IMR-90 (cell line): ENCODE data around the gene PHF20. TPM values are rescaled to one million over a fixed set of nuclear protein-coding genes. Genes with fewer than 3 reads are reported as not detected.

Source experiments
- ATAC-seq: fragments of 200-7000 bp; cut with Tn5 transposase; 2 replicates; pipeline ENCODE4 v1.9.1; 2020; ENCODE audit warnings: low read depth, mild to moderate bottlenecking, moderate library complexity
- BruUV-seq: library from RNA; stranded (reverse); fragments of 400-500 nt; replicated peaks from 2 replicates; lab custom pipeline; 2021; lab: Mats Ljungman, UMichigan
- CTCF ChIA-PET: fragments of 300-600 bp; formaldehyde crosslinking; extraction: SDS; loops from one replicate; lab custom pipeline; 2021; ENCODE audit warnings: antibody characterized with exemption; lab: Yijun Ruan, JAX
- POLR2A ChIA-PET: fragments of 300-600 bp; sonication (Branson Sonifier 250); formaldehyde crosslinking; loops from one replicate; lab custom pipeline; 2022; ENCODE audit warnings: antibody characterized with exemption; ENCODE audit not compliant: unreplicated experiment; lab: Charles Lee
- DNase-seq: peaks from one replicate; pipeline ENCODE4 v3.0.0; 2013
- H2AFZ ChIP-seq: replicated peaks from 2 replicates; pipeline ENCODE3; 2013; ENCODE audit warnings: low read length, mild to moderate bottlenecking; ENCODE audit not compliant: poor library complexity
- H2AK5ac ChIP-seq: 2 replicates; pipeline ENCODE4 v1.6.1; 2013; ENCODE audit warnings: low read depth, low read length, inconsistent platforms
- H2AK9ac ChIP-seq: replicated peaks from 2 replicates; pipeline ENCODE3; 2013; ENCODE audit warnings: mild to moderate bottlenecking, low read depth, low read length, moderate library complexity; ENCODE audit not compliant: poor library complexity
- H2BK120ac ChIP-seq: 2 replicates; pipeline ENCODE4 v1.6.1; 2013; ENCODE audit warnings: low read depth, low read length, inconsistent platforms
- H2BK15ac ChIP-seq: 3 replicates; pipeline ENCODE4 v1.6.1; 2013; ENCODE audit warnings: low read depth, low read length, inconsistent platforms
- H2BK20ac ChIP-seq: 2 replicates; pipeline ENCODE4 v1.6.1; 2013; ENCODE audit warnings: low read depth, mild to moderate bottlenecking, inconsistent platforms, low read length, moderate library complexity
- H2BK5ac ChIP-seq: 2 replicates; pipeline ENCODE4 v1.6.1; 2013; ENCODE audit warnings: mild to moderate bottlenecking, low read depth, low read length, inconsistent platforms; ENCODE audit not compliant: poor library complexity, severe bottlenecking
- H3K14ac ChIP-seq: replicated peaks from 2 replicates; pipeline ENCODE4 v1.6.1; 2013; ENCODE audit warnings: low read depth, low read length, inconsistent platforms
- H3K18ac ChIP-seq: 2 replicates; pipeline ENCODE4 v1.6.1; 2013; ENCODE audit warnings: low read depth, low read length, control low read depth
- H3K23ac ChIP-seq: 2 replicates; pipeline ENCODE4 v1.6.1; 2013; ENCODE audit warnings: low read depth, low read length, inconsistent platforms
- H3K27ac ChIP-seq: 2 replicates; pipeline ENCODE4 v1.5.1; 2013; ENCODE audit warnings: mild to moderate bottlenecking, control low read depth, low read length; ENCODE audit not compliant: insufficient read depth
- H3K27me3 ChIP-seq: 2 replicates; pipeline ENCODE4 v1.6.1; 2013; ENCODE audit warnings: low read length; ENCODE audit not compliant: control insufficient read depth, insufficient read depth
- H3K36me3 ChIP-seq: 2 replicates; pipeline ENCODE4 v1.6.1; 2013; ENCODE audit warnings: low read length, mixed read lengths; ENCODE audit not compliant: control insufficient read depth, insufficient read depth
- H3K4ac ChIP-seq: 2 replicates; pipeline ENCODE4 v1.6.1; 2013; ENCODE audit warnings: low read depth, low read length, inconsistent platforms
- H3K4me1 ChIP-seq: 2 replicates; pipeline ENCODE4 v1.6.1; 2013; ENCODE audit warnings: low read length, mixed read lengths; ENCODE audit not compliant: control insufficient read depth, insufficient read depth
- H3K4me2 ChIP-seq: 2 replicates; pipeline ENCODE4 v1.6.1; 2013; ENCODE audit warnings: low read depth, mild to moderate bottlenecking, control low read depth, low read length, moderate library complexity
- H3K4me3 ChIP-seq: 2 replicates; pipeline ENCODE4 v1.5.1; 2013; ENCODE audit warnings: low read depth, mild to moderate bottlenecking, control low read depth, low read length, moderate library complexity; ENCODE audit not compliant: insufficient read depth
- H3K56ac ChIP-seq: 2 replicates; pipeline ENCODE4 v1.6.1; 2013; ENCODE audit warnings: low read length, inconsistent platforms; ENCODE audit not compliant: insufficient read depth; ENCODE audit errors: extremely low read depth
- H3K79me1 ChIP-seq, 2 experiments: 2 replicates each; pipeline ENCODE4 v1.6.1; 2013; ENCODE audit warnings: low read length in 2 of 2, inconsistent platforms in 1 of 2, low read depth in 1 of 2
- H3K9ac ChIP-seq: 2 replicates; pipeline ENCODE4 v1.6.1; 2013; ENCODE audit warnings: low read depth, low read length, control low read depth
- H3K9me1 ChIP-seq: 2 replicates; pipeline ENCODE4 v1.6.1; 2013; ENCODE audit warnings: low read length, inconsistent platforms; ENCODE audit not compliant: insufficient read depth
- H3K9me3 ChIP-seq: 2 replicates; pipeline ENCODE4 v1.6.1; 2013; ENCODE audit warnings: low read length; ENCODE audit not compliant: control insufficient read depth, insufficient read depth
- H4K20me1 ChIP-seq: 2 replicates; pipeline ENCODE4 v1.6.1; 2013; ENCODE audit warnings: low read length, inconsistent platforms; ENCODE audit not compliant: insufficient read depth
- H4K5ac ChIP-seq: 2 replicates; pipeline ENCODE4 v1.6.1; 2013; ENCODE audit warnings: mild to moderate bottlenecking, low read depth, low read length, control low read depth
- H4K8ac ChIP-seq, 2 experiments: 2 replicates each; pipeline ENCODE4 v1.6.1; 2013; ENCODE audit warnings: low read depth in 2 of 2, low read length in 2 of 2, control low read depth in 1 of 2, inconsistent platforms in 1 of 2
- H4K91ac ChIP-seq: 2 replicates; pipeline ENCODE4 v1.6.1; 2013; ENCODE audit warnings: low read depth, low read length, inconsistent platforms; ENCODE audit not compliant: insufficient read depth
- BHLHE40 ChIP-seq: fragments of 150-350 bp; IDR thresholded peaks from 2 replicates; pipeline ENCODE4 v1.6.1; 2016; ENCODE audit warnings: mild to moderate bottlenecking, low read depth, low read length
- CEBPB ChIP-seq: IDR thresholded peaks from 2 replicates; pipeline ENCODE4 v1.6.1; 2012; ENCODE audit warnings: low read depth, low read length, improper control_type of control experiment
- CHD1 ChIP-seq: IDR thresholded peaks from 2 replicates; pipeline ENCODE4 v1.6.1; 2012; ENCODE audit warnings: low read depth, low read length, improper control_type of control experiment
- CTCF ChIP-seq: conservative IDR thresholded peaks from 2 replicates; pipeline ENCODE4 v1.5.1; 2012; ENCODE audit warnings: mild to moderate bottlenecking, low read depth, low read length, improper control_type of control experiment
- ELK1 ChIP-seq: fragments of 150-350 bp; IDR thresholded peaks from 2 replicates; pipeline ENCODE4 v1.6.1; 2016; ENCODE audit warnings: low read depth, mild to moderate bottlenecking, low read length, moderate library complexity, borderline replicate concordance
- MAFK ChIP-seq: IDR thresholded peaks from 2 replicates; pipeline ENCODE4 v1.6.1; 2012; ENCODE audit warnings: low read depth, low read length, improper control_type of control experiment
- MAZ ChIP-seq: IDR thresholded peaks from 2 replicates; pipeline ENCODE4 v1.6.1; 2012; ENCODE audit warnings: low read depth, mild to moderate bottlenecking, low read length, improper control_type of control experiment, moderate library complexity, borderline replicate concordance
- MXI1 ChIP-seq: IDR thresholded peaks from 2 replicates; pipeline ENCODE4 v1.6.1; 2012; ENCODE audit warnings: low read depth, mild to moderate bottlenecking, low read length, moderate library complexity, borderline replicate concordance
- NFE2L2 ChIP-seq: fragments of 150-350 bp; IDR thresholded peaks from 2 replicates; pipeline ENCODE4 v1.6.1; 2016; ENCODE audit warnings: low read depth, mild to moderate bottlenecking, low read length
- POLR2A ChIP-seq: IDR thresholded peaks from 2 replicates; pipeline ENCODE4 v1.6.1; 2012; ENCODE audit warnings: mild to moderate bottlenecking, low read depth, low read length
- RAD21 ChIP-seq: IDR thresholded peaks from 2 replicates; pipeline ENCODE4 v1.6.1; 2012; ENCODE audit warnings: low read length, improper control_type of control experiment
- RFX5 ChIP-seq: IDR thresholded peaks from 2 replicates; pipeline ENCODE4 v1.8.0; 2012; ENCODE audit warnings: low read depth, mild to moderate bottlenecking, low read length, moderate library complexity
- SMC3 ChIP-seq: fragments of 150-350 bp; IDR thresholded peaks from 2 replicates; pipeline ENCODE4 v1.6.1; 2016; ENCODE audit warnings: low read depth, mild to moderate bottlenecking, antibody characterized with exemption, low read length, moderate library complexity
- WGBS, 2 experiments: methylation state at CpG; one replicate each; pipeline versions ENCODE4 v1.1.5 to v1.1.7; 2013; ENCODE audit warnings: missing lambda C conversion rate in 2 of 2; ENCODE audit not compliant: insufficient read length in 1 of 2; ENCODE audit errors: extremely low coverage in 2 of 2; 5-methylcytosine and 5-hydroxymethylcytosine counted together
- dilution Hi-C: fragments of 300-500 bp; cut with HindIII; formaldehyde crosslinking; loops from one replicate; pipeline ENCODE4 v1.14.3; 2018; ENCODE audit warnings: low sequenced_read_pairs; ENCODE audit not compliant: unreplicated experiment
- in situ Hi-C: fragments of 300-500 bp; cut with MboI; formaldehyde crosslinking; loops from 3 replicates; pipeline ENCODE4 v1.14.3; 2019; ENCODE audit warnings: low sequenced_read_pairs, inconsistent platforms, mixed read lengths
- intact Hi-C: fragments of 100-400 bp; cut with micrococcal nuclease; formaldehyde crosslinking; loops from 2 replicates; pipeline ENCODE4 v1.10.0; 2022
- polyA plus RNA-seq, 3 experiments: library from polyadenylated mRNA; depleted of rRNA; stranded (reverse); fragments of >200 nt; gene quantifications; 2 replicates each; pipeline ENCODE4 v1.2.3, GENCODE V29; 2012; ENCODE audit warnings: low replicate concordance in 1 of 3
- total RNA-seq: library from RNA; depleted of rRNA; stranded (reverse); fragments of >200 nt; gene quantifications from 2 replicates; pipeline ENCODE4 v1.2.3, GENCODE V29; 2012

The PHF20 gene
- total and polyA plus RNA-seq, 2 of the 4 experiments (the other 2 are of a cell fraction): 22.0 to 22.5 TPM

GRCh38 chr20:35762461-35762860 lies 9.4 kb upstream of the PHF20 start:
- WGBS, 2 experiments: 95% methylated on average over 2 of the region's 3 CpGs; no CpG with 5 or more reads in 1 of the 2 experiments
- TF ChIP-seq BHLHE40: no peak
- TF ChIP-seq NFE2L2: no peak
- TF ChIP-seq MAZ: no peak
- TF ChIP-seq RFX5: no peak
- TF ChIP-seq SMC3: no peak
- TF ChIP-seq MXI1: no peak
- no peak for TF ChIP-seq CEBPB
- no peak for TF ChIP-seq POLR2A
- TF ChIP-seq CHD1: no peak
- TF ChIP-seq MAFK: no peak
- TF ChIP-seq ELK1: no peak
- no peak for TF ChIP-seq RAD21
- no peak for TF ChIP-seq CTCF
- H3K9me3 ChIP-seq: no peaks in the 10 kb centered on the region
- H2AFZ ChIP-seq: no peak overlapping the region
- H3K4me2 ChIP-seq: no peak overlapping the region
- H3K27me3 ChIP-seq: no peaks in the 10 kb centered on the region; the same call in 1 of the 2 replicates
- H3K14ac ChIP-seq: no peak overlapping the region
- no peak overlapping the region for H2AK9ac ChIP-seq
- peaks cover 2% of the 10 kb centered on the region; the same call in 1 of the 2 replicates for H3K4me1 ChIP-seq
- H3K18ac ChIP-seq: no peak overlapping the region
- no peaks in the 10 kb centered on the region for H4K20me1 ChIP-seq
- no peak overlapping the region for H3K23ac ChIP-seq
- no peak overlapping the region; the same call in 1 of the 2 replicates for H2BK20ac ChIP-seq
- dilution Hi-C loops (no loop called here), intact Hi-C loops (no loop called here), in situ Hi-C loops (loop anchor here (25.0 kb wide), 1 partner anchor 375 kb away; no protein-coding TSS in a partner anchor)
- no peak overlapping the region for H2BK5ac ChIP-seq
- no peak overlapping the region for H3K4me3 ChIP-seq
- ChIA-PET CTCF (no interaction called here), POLR2A (no interaction called here)
- H4K91ac ChIP-seq: no peak overlapping the region
- H3K36me3 ChIP-seq: no peaks in the 10 kb centered on the region
- H2AK5ac ChIP-seq: no peak overlapping the region; the same call in 1 of the 2 replicates
- no peak overlapping the region for H3K9ac ChIP-seq
- no peak for DNase-seq
- BruUV-seq: no TSS peak
- H4K8ac ChIP-seq: no peak overlapping the region
- no peaks in the 10 kb centered on the region for H3K79me1 ChIP-seq
- ATAC-seq: no peak
- no peak overlapping the region for H4K5ac ChIP-seq
- H2BK15ac ChIP-seq: no peak overlapping the region
- H3K56ac ChIP-seq: no peak overlapping the region
- H3K4ac ChIP-seq: no peak overlapping the region
- H3K9me1 ChIP-seq: no peaks in the 10 kb centered on the region
- H3K27ac ChIP-seq: no peak overlapping the region
- H2BK120ac ChIP-seq: no peak overlapping the region
